Measurements from ENCODE around the gene KRT73. TPM values are rescaled to one million over a fixed set of nuclear protein-coding genes. Genes with fewer than 3 reads are reported as not detected.
A peak's percentile ranks its signal among the peaks of the same experiment; 100 is the strongest.

KRT73 gene
- total and polyA plus RNA-seq, 9 of the 15 experiments (the other 6 are each of a cell fraction or from before 2014, with no cell fraction given) = 0.09 to 0.18 (median 0.13) TPM; not detected in 5

DNA sequence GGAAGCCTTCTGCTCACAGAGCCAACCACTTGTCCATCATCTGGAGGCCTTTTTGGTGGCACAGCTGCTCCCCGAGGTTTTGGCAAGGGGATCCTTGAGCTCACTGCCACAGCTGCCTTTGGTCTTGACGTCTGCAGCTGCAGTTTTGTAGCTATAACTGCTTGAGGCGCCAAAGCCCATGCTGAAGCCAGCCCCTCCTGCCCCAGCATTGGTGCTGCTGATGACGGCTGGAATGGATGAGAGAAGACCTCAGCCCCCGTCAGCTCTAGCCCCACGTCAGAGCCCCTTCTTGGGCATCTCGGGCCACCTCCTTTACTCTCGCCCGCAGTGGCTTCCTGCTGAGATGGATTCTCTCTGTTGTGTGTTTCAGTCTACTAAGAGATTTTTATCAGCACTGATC, 32.4 kb downstream of the KRT73 start (continued):
- TF ChIP-seq, protein P1, sequence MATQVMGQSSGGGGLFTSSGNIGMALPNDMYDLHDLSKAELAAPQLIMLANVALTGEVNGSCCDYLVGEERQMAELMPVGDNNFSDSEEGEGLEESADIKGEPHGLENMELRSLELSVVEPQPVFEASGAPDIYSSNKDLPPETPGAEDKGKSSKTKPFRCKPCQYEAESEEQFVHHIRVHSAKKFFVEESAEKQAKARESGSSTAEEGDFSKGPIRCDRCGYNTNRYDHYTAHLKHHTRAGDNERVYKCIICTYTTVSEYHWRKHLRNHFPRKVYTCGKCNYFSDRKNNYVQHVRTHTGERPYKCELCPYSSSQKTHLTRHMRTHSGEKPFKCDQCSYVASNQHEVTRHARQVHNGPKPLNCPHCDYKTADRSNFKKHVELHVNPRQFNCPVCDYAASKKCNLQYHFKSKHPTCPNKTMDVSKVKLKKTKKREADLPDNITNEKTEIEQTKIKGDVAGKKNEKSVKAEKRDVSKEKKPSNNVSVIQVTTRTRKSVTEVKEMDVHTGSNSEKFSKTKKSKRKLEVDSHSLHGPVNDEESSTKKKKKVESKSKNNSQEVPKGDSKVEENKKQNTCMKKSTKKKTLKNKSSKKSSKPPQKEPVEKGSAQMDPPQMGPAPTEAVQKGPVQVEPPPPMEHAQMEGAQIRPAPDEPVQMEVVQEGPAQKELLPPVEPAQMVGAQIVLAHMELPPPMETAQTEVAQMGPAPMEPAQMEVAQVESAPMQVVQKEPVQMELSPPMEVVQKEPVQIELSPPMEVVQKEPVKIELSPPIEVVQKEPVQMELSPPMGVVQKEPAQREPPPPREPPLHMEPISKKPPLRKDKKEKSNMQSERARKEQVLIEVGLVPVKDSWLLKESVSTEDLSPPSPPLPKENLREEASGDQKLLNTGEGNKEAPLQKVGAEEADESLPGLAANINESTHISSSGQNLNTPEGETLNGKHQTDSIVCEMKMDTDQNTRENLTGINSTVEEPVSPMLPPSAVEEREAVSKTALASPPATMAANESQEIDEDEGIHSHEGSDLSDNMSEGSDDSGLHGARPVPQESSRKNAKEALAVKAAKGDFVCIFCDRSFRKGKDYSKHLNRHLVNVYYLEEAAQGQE (IDR thresholded peaks at IDR 0.05; ENCODE audit: borderline replicate concordance) = peak; percentile 59; the same call in 1 of the 2 replicates
- TF ChIP-seq, protein P1 (CRISPR knock-in tag; IDR thresholded peaks at IDR 0.05; ENCODE audit: low read depth) = no peak
- TF ChIP-seq SOX6 (IDR thresholded peaks at IDR 0.05) (no peak), RB1 (IDR thresholded peaks at IDR 0.05; ENCODE audit: low read depth) (no peak), RAD21 (CRISPR knock-in tag; conservative IDR thresholded peaks at IDR 0.05 in 1 of 2, IDR thresholded peaks at IDR 0.05 in 1 of 2) (peak; percentile 75 to 80)
- TF ChIP-seq, protein P2, sequence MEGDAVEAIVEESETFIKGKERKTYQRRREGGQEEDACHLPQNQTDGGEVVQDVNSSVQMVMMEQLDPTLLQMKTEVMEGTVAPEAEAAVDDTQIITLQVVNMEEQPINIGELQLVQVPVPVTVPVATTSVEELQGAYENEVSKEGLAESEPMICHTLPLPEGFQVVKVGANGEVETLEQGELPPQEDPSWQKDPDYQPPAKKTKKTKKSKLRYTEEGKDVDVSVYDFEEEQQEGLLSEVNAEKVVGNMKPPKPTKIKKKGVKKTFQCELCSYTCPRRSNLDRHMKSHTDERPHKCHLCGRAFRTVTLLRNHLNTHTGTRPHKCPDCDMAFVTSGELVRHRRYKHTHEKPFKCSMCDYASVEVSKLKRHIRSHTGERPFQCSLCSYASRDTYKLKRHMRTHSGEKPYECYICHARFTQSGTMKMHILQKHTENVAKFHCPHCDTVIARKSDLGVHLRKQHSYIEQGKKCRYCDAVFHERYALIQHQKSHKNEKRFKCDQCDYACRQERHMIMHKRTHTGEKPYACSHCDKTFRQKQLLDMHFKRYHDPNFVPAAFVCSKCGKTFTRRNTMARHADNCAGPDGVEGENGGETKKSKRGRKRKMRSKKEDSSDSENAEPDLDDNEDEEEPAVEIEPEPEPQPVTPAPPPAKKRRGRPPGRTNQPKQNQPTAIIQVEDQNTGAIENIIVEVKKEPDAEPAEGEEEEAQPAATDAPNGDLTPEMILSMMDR (IDR thresholded peaks at IDR 0.05 in 2 of 3, conservative IDR thresholded peaks at IDR 0.05 in 1 of 3; ENCODE audit: insufficient read depth in 2 of 3, low read depth in 1 of 3, low read length in 3 of 3) = peak; percentile 12 to 46 (median 18); a peak in 2 of 6 replicates
- TF ChIP-seq, protein P3, sequence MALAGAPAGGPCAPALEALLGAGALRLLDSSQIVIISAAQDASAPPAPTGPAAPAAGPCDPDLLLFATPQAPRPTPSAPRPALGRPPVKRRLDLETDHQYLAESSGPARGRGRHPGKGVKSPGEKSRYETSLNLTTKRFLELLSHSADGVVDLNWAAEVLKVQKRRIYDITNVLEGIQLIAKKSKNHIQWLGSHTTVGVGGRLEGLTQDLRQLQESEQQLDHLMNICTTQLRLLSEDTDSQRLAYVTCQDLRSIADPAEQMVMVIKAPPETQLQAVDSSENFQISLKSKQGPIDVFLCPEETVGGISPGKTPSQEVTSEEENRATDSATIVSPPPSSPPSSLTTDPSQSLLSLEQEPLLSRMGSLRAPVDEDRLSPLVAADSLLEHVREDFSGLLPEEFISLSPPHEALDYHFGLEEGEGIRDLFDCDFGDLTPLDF (CRISPR knock-in tag; IDR thresholded peaks at IDR 0.05) = no peak
